ENCODE data around the gene RNF8. TPM values are rescaled to one million over a fixed set of nuclear protein-coding genes. Genes with fewer than 3 reads are reported as not detected.

The RNF8 gene
- total RNA-seq, 4 donors from 2014 or later: 6.9 to 17.8 (median 11.9) TPM

DNA sequence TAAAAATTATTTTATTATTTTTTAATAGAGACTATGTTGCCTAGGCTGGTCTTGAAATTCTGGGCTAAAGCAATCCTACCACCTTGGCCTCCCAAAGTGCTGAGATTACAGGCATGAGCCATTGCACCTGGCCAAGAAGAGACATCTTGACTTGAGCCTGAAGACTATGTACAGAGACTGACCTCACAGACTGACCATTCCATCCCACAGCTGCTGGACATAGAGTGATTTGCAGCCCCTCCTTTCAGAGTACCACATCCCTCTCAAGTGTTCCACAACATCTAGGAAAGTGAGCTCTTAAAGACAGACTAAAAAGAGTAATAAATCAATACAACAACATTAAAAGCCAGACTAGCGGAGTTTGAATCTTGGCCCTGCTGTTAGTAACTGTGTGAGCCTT, 39.0 kb downstream of the RNF8 start:
- no peak overlapping the region for H3K4me3 ChIP-seq
- H3K27me3 ChIP-seq: no peaks in the 10 kb centered on the region
- H3K4me1 ChIP-seq: no peaks in the 10 kb centered on the region
- peaks cover 0 to 18% of the 10 kb centered on the region in 2 donors for H3K36me3 ChIP-seq
- ATAC-seq (no peak), DNase-seq (no peak)
- in situ Hi-C loops (cut with MboI; ENCODE audit: low sequenced_read_pairs in 4 of 4): no loop called here
- intact Hi-C loops (cut with DNase I; ENCODE audit: low total_unique reads): no loop called here
- no peak for TF ChIP-seq POLR2A (IDR thresholded peaks at IDR 0.05)
- TF ChIP-seq, protein P1, sequence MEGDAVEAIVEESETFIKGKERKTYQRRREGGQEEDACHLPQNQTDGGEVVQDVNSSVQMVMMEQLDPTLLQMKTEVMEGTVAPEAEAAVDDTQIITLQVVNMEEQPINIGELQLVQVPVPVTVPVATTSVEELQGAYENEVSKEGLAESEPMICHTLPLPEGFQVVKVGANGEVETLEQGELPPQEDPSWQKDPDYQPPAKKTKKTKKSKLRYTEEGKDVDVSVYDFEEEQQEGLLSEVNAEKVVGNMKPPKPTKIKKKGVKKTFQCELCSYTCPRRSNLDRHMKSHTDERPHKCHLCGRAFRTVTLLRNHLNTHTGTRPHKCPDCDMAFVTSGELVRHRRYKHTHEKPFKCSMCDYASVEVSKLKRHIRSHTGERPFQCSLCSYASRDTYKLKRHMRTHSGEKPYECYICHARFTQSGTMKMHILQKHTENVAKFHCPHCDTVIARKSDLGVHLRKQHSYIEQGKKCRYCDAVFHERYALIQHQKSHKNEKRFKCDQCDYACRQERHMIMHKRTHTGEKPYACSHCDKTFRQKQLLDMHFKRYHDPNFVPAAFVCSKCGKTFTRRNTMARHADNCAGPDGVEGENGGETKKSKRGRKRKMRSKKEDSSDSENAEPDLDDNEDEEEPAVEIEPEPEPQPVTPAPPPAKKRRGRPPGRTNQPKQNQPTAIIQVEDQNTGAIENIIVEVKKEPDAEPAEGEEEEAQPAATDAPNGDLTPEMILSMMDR (IDR thresholded peaks at IDR 0.05 in 4 of 5, conservative IDR thresholded peaks at IDR 0.05 in 1 of 5): no peak
- no peaks in the 10 kb centered on the region for H3K9me3 ChIP-seq
- H3K27ac ChIP-seq: no peak overlapping the region

DNA sequence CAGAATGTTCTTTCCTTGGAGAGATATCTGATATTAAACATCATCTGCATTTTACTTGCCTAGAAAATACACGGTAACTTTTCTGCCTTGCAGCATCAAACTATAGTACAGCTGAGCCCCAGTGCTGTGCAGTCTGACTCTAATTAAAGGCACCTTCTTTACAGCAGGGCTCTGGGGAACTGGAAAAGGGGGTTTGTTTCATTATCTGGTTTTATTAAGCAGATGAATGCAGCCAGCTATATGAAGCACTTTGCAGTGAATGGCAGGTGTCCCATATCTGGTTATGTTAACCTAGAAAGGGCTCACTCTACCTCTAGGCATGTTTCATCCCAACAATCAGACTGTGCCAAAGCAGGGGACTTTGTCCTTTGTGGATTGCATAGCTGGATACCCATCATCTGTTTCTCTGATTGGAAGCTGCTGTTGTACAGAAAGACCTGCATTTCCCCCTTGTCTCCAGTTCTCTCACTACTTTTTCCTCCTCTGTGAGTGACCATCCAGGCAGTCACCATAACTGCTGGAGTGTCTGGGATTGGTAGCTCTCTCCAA, 39.7 kb downstream of the RNF8 start:
- ATAC-seq: no peak
- H3K4me3 ChIP-seq: no peak overlapping the region
- H3K4me1 ChIP-seq: no peaks in the 10 kb centered on the region
- H3K27me3 ChIP-seq: no peaks in the 10 kb centered on the region
- peaks cover 0 to 18% of the 10 kb centered on the region in 2 donors for H3K36me3 ChIP-seq
- intact Hi-C loops (cut with DNase I; ENCODE audit: low total_unique reads) (no loop called here), in situ Hi-C loops (cut with MboI; ENCODE audit: low sequenced_read_pairs in 4 of 4) (no loop called here)
- no peaks in the 10 kb centered on the region for H3K9me3 ChIP-seq
- H3K27ac ChIP-seq: no peak overlapping the region
- DNase-seq: no peak
- TF ChIP-seq POLR2A (IDR thresholded peaks at IDR 0.05): no peak
- TF ChIP-seq, protein P1 (IDR thresholded peaks at IDR 0.05 in 4 of 5, conservative IDR thresholded peaks at IDR 0.05 in 1 of 5): no peak

DNA sequence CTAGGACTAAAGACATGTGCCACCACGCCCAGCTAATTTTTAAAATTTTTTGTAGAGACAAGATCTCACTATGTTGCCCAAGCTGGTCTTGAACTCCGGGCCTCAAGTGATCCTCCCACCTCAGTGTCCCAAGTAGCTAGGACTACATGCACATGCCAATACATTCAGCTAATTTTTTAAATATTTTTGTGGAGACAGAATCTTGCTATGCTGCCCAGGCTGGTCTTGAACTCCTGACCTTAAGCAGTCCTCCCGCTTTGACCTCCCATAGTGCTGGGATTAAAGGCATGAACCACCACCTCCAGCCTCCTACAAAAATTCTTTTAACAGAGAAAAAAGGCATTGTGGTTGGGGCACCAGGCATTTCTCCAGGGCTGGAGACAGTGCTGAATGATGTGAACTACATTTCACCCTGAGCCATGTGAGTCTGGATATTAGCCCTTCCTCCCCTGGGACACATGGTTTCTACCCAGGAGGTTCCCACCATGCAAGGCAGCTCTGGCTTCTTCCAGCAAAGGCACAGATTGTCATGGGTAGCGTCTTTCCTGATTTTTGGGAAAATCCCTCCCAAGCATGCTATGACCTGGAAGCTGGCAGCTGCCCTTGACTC, 42.9 kb downstream of the RNF8 start:
- ATAC-seq: no peak
- peaks cover 0 to 8% of the 10 kb centered on the region in 2 donors for H3K36me3 ChIP-seq
- DNase-seq: no peak
- H3K9me3 ChIP-seq: no peaks in the 10 kb centered on the region
- in situ Hi-C loops (cut with MboI; ENCODE audit: low sequenced_read_pairs in 4 of 4): no loop called here
- no peak for TF ChIP-seq POLR2A (IDR thresholded peaks at IDR 0.05)
- TF ChIP-seq, protein P1 (IDR thresholded peaks at IDR 0.05 in 4 of 5, conservative IDR thresholded peaks at IDR 0.05 in 1 of 5): no peak
- no peak overlapping the region for H3K27ac ChIP-seq
- H3K27me3 ChIP-seq: no peaks in the 10 kb centered on the region
- no peaks in the 10 kb centered on the region for H3K4me1 ChIP-seq
- no peak overlapping the region for H3K4me3 ChIP-seq
- intact Hi-C loops (cut with DNase I; ENCODE audit: low total_unique reads): no loop called here

DNA sequence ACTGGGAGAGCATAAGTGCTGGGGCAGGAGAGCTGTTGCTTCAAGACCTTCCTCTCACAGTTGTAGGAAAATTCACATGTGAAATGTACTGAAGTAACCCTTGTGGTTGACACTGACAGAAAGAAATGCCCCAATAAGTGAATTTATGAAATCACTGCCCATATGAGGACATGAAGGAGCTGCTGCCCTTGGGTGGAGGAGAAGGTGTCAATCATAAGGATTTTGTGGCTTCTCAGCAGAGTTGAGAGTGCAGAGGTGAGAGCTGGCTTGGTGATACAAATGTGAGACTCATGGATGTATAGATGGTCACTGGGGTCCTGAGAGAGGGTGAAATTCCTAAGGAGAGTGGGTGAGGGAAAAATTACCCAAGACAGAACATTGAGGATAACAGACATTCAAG, 45.3 kb downstream of the RNF8 start:
- H3K36me3 ChIP-seq: no peaks in the 10 kb centered on the region
- no peak for ATAC-seq
- no peak for TF ChIP-seq POLR2A (IDR thresholded peaks at IDR 0.05)
- TF ChIP-seq, protein P1 (IDR thresholded peaks at IDR 0.05 in 4 of 5, conservative IDR thresholded peaks at IDR 0.05 in 1 of 5): no peak
- H3K27me3 ChIP-seq: no peaks in the 10 kb centered on the region
- no peak overlapping the region for H3K27ac ChIP-seq
- intact Hi-C loops (cut with DNase I; ENCODE audit: low total_unique reads) (no loop called here), in situ Hi-C loops (cut with MboI; ENCODE audit: low sequenced_read_pairs in 4 of 4) (no loop called here)
- no peak for DNase-seq
- H3K4me1 ChIP-seq: no peaks in the 10 kb centered on the region
- H3K4me3 ChIP-seq: no peak overlapping the region
- H3K9me3 ChIP-seq: no peaks in the 10 kb centered on the region

Measured in gastrocnemius medialis (tissue), 4 donors.